Measurements from ENCODE around the gene CCL3. TPM values are rescaled to one million over a fixed set of nuclear protein-coding genes. Genes with fewer than 3 reads are reported as not detected.
"Not testable (repeated sequence)": the region's sequence is repeated elsewhere in the genome, so short reads cannot be mapped to it uniquely, and the experiment has no call there.

The CCL3 gene
- total RNA-seq, 1 experiment from 2014 or later = not detected

GRCh38 chr17:36089339-36089865, 541 bp downstream of the CCL3 start:
- intact Hi-C loops (cut with micrococcal nuclease) = no loop called here
- POLR2A ChIA-PET = no interaction called here

DNA sequence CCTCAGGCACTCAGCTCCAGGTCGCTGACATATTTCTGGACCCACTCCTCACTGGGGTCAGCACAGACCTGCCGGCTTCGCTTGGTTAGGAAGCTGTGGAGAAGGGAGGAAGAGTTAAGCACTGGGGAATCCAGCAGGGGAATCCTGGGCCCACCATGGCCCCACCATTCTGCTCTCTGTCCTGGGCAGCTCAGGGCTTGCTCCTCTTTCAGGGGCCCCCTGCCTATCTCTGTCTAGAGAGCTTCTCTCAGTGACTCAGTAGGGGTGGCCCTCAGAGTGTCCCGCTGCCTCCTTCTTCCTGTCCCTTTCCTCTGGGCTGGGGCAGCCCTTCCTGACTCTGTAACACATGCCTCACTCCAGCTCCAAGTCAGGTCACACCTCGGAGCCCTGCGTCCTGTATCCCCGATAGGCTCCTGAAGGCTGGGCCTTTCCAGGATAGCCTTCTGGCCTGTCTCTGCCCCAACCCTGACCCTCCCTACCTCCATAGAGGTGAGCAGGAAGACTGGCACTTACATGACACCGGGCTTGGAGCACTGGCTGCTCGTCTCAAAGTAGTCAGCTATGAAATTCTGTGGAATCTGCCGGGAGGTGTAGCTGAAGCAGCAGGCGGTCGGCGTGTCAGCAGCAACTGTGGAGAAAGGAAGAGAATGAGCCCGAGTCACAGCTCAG, 1.1 kb downstream of the CCL3 start:
- ChIA-PET CTCF (interaction anchor here (0.6 to 1.1 kb wide), 3 partner anchors 60 to 379 kb away, joined by 3 read pairs; no protein-coding TSS in a partner anchor), POLR2A (no interaction called here)
- Mint-ChIP-seq H3K27me3 (ENCODE audit: insufficient read depth, unreplicated experiment) (peaks cover 82% of the 10 kb centered on the region), H3K4me1 (ENCODE audit: insufficient read depth, unreplicated experiment) (no peaks in the 10 kb centered on the region), H3K36me3 (ENCODE audit: insufficient read depth, unreplicated experiment) (no peaks in the 10 kb centered on the region), H3K27ac (ENCODE audit: low read depth, unreplicated experiment) (no peak overlapping the region), H3K4me3 (ENCODE audit: unreplicated experiment) (no peak overlapping the region), H3K9me3 (ENCODE audit: unreplicated experiment) (no peaks in the 10 kb centered on the region)
- TF ChIP-seq CTCF (IDR thresholded peaks at IDR 0.05; ENCODE audit: unreplicated experiment) = no peak
- no TSS peak for BruUV-seq (replicated peaks)
- intact Hi-C loops (cut with micrococcal nuclease) = no loop called here
- DNase-seq (ENCODE audit: unreplicated experiment) = no peak

More at GRCh38 chr17:36089339-36089865, 541 bp downstream of the CCL3 start:
- no peak for DNase-seq (ENCODE audit: unreplicated experiment)
- CTCF ChIA-PET = interaction anchor here (0.7 to 1.1 kb wide), 2 partner anchors 59 to 130 kb away, joined by 3 read pairs; no protein-coding TSS in a partner anchor
- no peak overlapping the region for H3K27ac Mint-ChIP-seq (ENCODE audit: low read depth, unreplicated experiment)
- TF ChIP-seq CTCF (IDR thresholded peaks at IDR 0.05; ENCODE audit: unreplicated experiment) = no peak
- H3K9me3 Mint-ChIP-seq (ENCODE audit: unreplicated experiment) = no peaks in the 10 kb centered on the region
- H3K4me1 Mint-ChIP-seq (ENCODE audit: insufficient read depth, unreplicated experiment) = peaks cover 5% of the 10 kb centered on the region
- no peaks in the 10 kb centered on the region for H3K36me3 Mint-ChIP-seq (ENCODE audit: insufficient read depth, unreplicated experiment)
- BruUV-seq (replicated peaks) = no TSS peak
- H3K27me3 Mint-ChIP-seq (ENCODE audit: insufficient read depth, unreplicated experiment) = peaks cover 88% of the 10 kb centered on the region
- no peak overlapping the region for H3K4me3 Mint-ChIP-seq (ENCODE audit: unreplicated experiment)

DNA sequence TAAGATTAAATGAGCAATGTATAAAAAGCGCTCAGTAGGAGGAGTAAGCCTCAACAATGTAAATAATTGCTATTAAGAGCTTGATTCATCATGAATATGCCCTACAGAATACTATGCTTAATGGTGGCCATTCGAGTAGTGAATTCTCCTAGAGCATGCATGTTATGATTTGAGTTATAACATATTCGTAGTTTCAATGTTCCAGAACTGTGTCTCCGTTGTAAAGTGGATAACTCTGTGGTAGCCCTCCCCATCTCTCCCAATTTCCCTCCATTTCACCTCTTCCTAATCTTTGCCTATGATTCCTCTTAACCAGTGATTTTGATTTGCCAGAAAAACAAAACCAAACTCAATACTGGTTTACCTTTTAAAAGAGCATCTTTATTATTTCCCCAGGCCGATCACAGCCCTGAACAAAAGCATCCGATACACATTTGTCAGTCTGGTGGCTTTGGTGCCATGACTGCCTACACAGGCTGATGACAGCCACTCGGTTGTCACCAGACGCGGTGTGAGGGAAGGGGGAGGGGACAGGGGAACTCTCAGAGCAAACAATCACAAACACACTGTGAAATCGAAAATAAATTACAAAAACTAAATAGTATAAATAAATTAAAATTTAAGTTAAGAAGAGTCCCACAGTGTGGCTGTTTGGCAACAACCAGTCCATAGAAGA, 1.9 kb downstream of the CCL3 start:
- POLR2A ChIA-PET; H3K36me3 Mint-ChIP-seq (ENCODE audit: insufficient read depth, unreplicated experiment); DNase-seq (ENCODE audit: unreplicated experiment); H3K9me3 Mint-ChIP-seq (ENCODE audit: unreplicated experiment); BruUV-seq (replicated peaks); intact Hi-C loops (cut with micrococcal nuclease); H3K4me1 Mint-ChIP-seq (ENCODE audit: insufficient read depth, unreplicated experiment); H3K27ac Mint-ChIP-seq (ENCODE audit: low read depth, unreplicated experiment); H3K4me3 Mint-ChIP-seq (ENCODE audit: unreplicated experiment): not testable (repeated sequence)
- H3K27me3 Mint-ChIP-seq (ENCODE audit: insufficient read depth, unreplicated experiment) = peaks cover 74% of the 10 kb centered on the region
- CTCF ChIA-PET = interaction anchor here (0.6 to 1.1 kb wide), 2 partner anchors 61 to 379 kb away, joined by 3 read pairs; no protein-coding TSS in a partner anchor

- H3K4me3 Mint-ChIP-seq (ENCODE audit: unreplicated experiment); H3K9me3 Mint-ChIP-seq (ENCODE audit: unreplicated experiment); H3K4me1 Mint-ChIP-seq (ENCODE audit: insufficient read depth, unreplicated experiment); DNase-seq (ENCODE audit: unreplicated experiment); H3K27ac Mint-ChIP-seq (ENCODE audit: low read depth, unreplicated experiment); BruUV-seq (replicated peaks); POLR2A ChIA-PET; intact Hi-C loops (cut with micrococcal nuclease); H3K36me3 Mint-ChIP-seq (ENCODE audit: insufficient read depth, unreplicated experiment): not testable (repeated sequence)
- peaks cover 73% of the 10 kb centered on the region for H3K27me3 Mint-ChIP-seq (ENCODE audit: insufficient read depth, unreplicated experiment)
- CTCF ChIA-PET = interaction anchor here (0.6 kb wide), 1 partner anchor 62 kb away, joined by 5 read pairs; no protein-coding TSS in a partner anchor
These were observed 2.5 kb downstream of the CCL3 start for GRCh38 chr17:36087471-36087870.

DNA sequence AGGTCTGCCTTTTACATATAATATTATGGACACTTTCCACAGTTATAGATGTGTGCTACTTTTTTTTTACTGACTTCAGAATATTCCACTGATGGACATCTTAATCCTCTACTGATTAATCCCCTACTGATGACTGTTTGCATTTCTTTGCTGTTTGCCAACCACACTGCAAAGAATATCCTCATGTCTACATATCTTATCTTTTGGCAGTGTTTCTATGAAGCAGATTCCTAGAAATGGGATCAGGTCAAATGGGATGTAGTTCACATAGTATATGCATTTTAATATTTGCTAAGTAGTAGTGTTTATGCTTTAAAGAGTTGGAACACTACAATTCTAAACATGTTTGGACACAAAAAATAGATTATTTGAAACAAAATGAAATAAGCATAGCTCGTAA, 3.2 kb downstream of the CCL3 start:
- Mint-ChIP-seq H3K4me1 (ENCODE audit: insufficient read depth, unreplicated experiment) (no peaks in the 10 kb centered on the region), H3K36me3 (ENCODE audit: insufficient read depth, unreplicated experiment) (no peaks in the 10 kb centered on the region), H3K4me3 (ENCODE audit: unreplicated experiment) (no peak overlapping the region), H3K27me3 (ENCODE audit: insufficient read depth, unreplicated experiment) (peaks cover 73% of the 10 kb centered on the region), H3K27ac (ENCODE audit: low read depth, unreplicated experiment) (no peak overlapping the region), H3K9me3 (ENCODE audit: unreplicated experiment) (no peaks in the 10 kb centered on the region)
- ChIA-PET POLR2A (no interaction called here), CTCF (interaction anchor here (0.6 kb wide), 1 partner anchor 63 kb away, joined by 5 read pairs; no protein-coding TSS in a partner anchor)
- TF ChIP-seq CTCF (IDR thresholded peaks at IDR 0.05; ENCODE audit: unreplicated experiment) = no peak
- DNase-seq (ENCODE audit: unreplicated experiment) = no peak
- no TSS peak for BruUV-seq (replicated peaks)
- intact Hi-C loops (cut with micrococcal nuclease) = no loop called here
